Lower lobe of right lung (tissue), 2 donors: Measurements from ENCODE around the gene TRMT61A. TPM values are rescaled to one million over a fixed set of nuclear protein-coding genes. Genes with fewer than 3 reads are reported as not detected.
"Not testable (repeated sequence)": the region's sequence is repeated elsewhere in the genome, so short reads cannot be mapped to it uniquely, and the experiment has no call there.

Experiments used
- ATAC-seq, 2 donors: fragments of 200-7000 bp; cut with Tn5 transposase; one replicate each; pipeline ENCODE4 v1.9.1; 2020 to 2022; ENCODE audit warnings: mild to moderate bottlenecking in 2 of 2, moderate library complexity in 2 of 2
- DNase-seq: peaks from one replicate; pipeline ENCODE4 v3.0.0-alpha.2; 2020
- H3K27ac ChIP-seq: fragments of 200-600 bp; one replicate; pipeline ENCODE4 v1.8.0; 2022
- H3K27me3 ChIP-seq: fragments of 200-600 bp; one replicate; pipeline ENCODE4 v1.8.0; 2022; ENCODE audit warnings: low read depth
- H3K36me3 ChIP-seq: fragments of 200-600 bp; one replicate; pipeline ENCODE4 v1.8.0; 2022; ENCODE audit warnings: mild to moderate bottlenecking
- H3K4me1 ChIP-seq: fragments of 200-600 bp; one replicate; pipeline ENCODE4 v1.8.0; 2022
- H3K4me3 ChIP-seq: fragments of 200-600 bp; one replicate; pipeline ENCODE4 v1.8.0; 2022; ENCODE audit warnings: mild to moderate bottlenecking
- H3K9me3 ChIP-seq: fragments of 200-600 bp; one replicate; pipeline ENCODE4 v1.8.0; 2022
- CTCF ChIP-seq: fragments of 200-600 bp; IDR thresholded peaks from one replicate; pipeline ENCODE4 v1.8.0; 2022; ENCODE audit warnings: antibody characterized with exemption, mild to moderate bottlenecking
- intact Hi-C: fragments of 100-400 bp; cut with DNase I; formaldehyde crosslinking; loops from one replicate; pipeline ENCODE4 v1.11.0; 2022
- total RNA-seq: library from RNA; stranded (reverse); fragmentation: NEBNext Ultra II Directional; extraction: Animal tissue kit (Norgen Biotek cat#: 25700); gene quantifications from one replicate; pipeline ENCODE4 v1.2.1, GENCODE V29; 2021
- donor health status: DM: no; HTN: yes; CAD: no; lungs with severe emphysema.

TRMT61A gene
- total RNA-seq, 1 donor from 2014 or later, result 11.0 TPM

GRCh38 chr14:103508521-103509329 lies 20.3 kb upstream of the TRMT61A start:
- DNase-seq (no peak), ATAC-seq (no peak)
- Histone ChIP-seq H3K36me3 (peaks cover 69% of the 10 kb centered on the region), H3K4me1 (peaks cover 20% of the 10 kb centered on the region), H3K27ac (no peak overlapping the region), H3K27me3 (no peaks in the 10 kb centered on the region), H3K4me3 (no peak overlapping the region), H3K9me3 (no peaks in the 10 kb centered on the region)
- no peak for TF ChIP-seq CTCF
- intact Hi-C loops, result no loop called here

- H3K27ac ChIP-seq, result no peak overlapping the region
- intact Hi-C loops, result no loop called here
- no peaks in the 10 kb centered on the region for H3K9me3 ChIP-seq
- no peak for TF ChIP-seq CTCF
- peaks cover 33% of the 10 kb centered on the region for H3K4me1 ChIP-seq
- DNase-seq, result no peak
- H3K36me3 ChIP-seq, result peaks cover 57% of the 10 kb centered on the region
- H3K4me3 ChIP-seq, result no peak overlapping the region
- H3K27me3 ChIP-seq, result no peaks in the 10 kb centered on the region
- no peak for ATAC-seq
Observed at GRCh38 chr14:103509864-103510723, 18.9 kb upstream of the TRMT61A start.

GRCh38 chr14:103510724-103511693 lies 18.0 kb upstream of the TRMT61A start:
- H3K27ac ChIP-seq, result no peak overlapping the region
- H3K9me3 ChIP-seq, result no peaks in the 10 kb centered on the region
- TF ChIP-seq CTCF, result no peak
- H3K36me3 ChIP-seq, result peaks cover 50% of the 10 kb centered on the region
- intact Hi-C loops, result no loop called here
- peaks cover 35% of the 10 kb centered on the region for H3K4me1 ChIP-seq
- DNase-seq (peak; percentile 27), ATAC-seq (no peak)
- no peaks in the 10 kb centered on the region for H3K27me3 ChIP-seq
- H3K4me3 ChIP-seq, result no peak overlapping the region

GRCh38 chr14:103512180-103512579 lies 16.8 kb upstream of the TRMT61A start:
- ATAC-seq (peak in 1 of 2 donors; percentile 31), DNase-seq (peak; percentile 46)
- intact Hi-C loops, result not testable (repeated sequence)

GRCh38 chr14:103512701-103513611 lies 16.0 kb upstream of the TRMT61A start:
- Histone ChIP-seq H3K36me3 (peaks cover 36% of the 10 kb centered on the region), H3K9me3 (no peaks in the 10 kb centered on the region), H3K27ac (peak overlapping the region; percentile 73), H3K4me3 (no peak overlapping the region), H3K4me1 (peaks cover 39% of the 10 kb centered on the region), H3K27me3 (no peaks in the 10 kb centered on the region)
- DNase-seq (peak; percentile 85), ATAC-seq (peak; percentile 90 to 92)
- TF ChIP-seq CTCF, result no peak
- intact Hi-C loops, result no loop called here

More at GRCh38 chr14:103512180-103512579, 16.8 kb upstream of the TRMT61A start:
- not testable (repeated sequence) for H3K4me3 ChIP-seq, H3K9me3 ChIP-seq, H3K27me3 ChIP-seq
- Histone ChIP-seq H3K36me3 (peaks cover 41% of the 10 kb centered on the region), H3K27ac (peak overlapping the region; percentile 73), H3K4me1 (peaks cover 35% of the 10 kb centered on the region)
